NT2/D1 (cell line): Measurements from ENCODE around the gene TNN.

ENCODE experiments used
- SUZ12 ChIP-seq: IDR thresholded peaks from 2 replicates; pipeline ENCODE4 v1.6.1; 2011; ENCODE audit not compliant: insufficient read length, insufficient read depth; ENCODE audit errors: extremely low read depth
- YY1 ChIP-seq: IDR thresholded peaks from 2 replicates; pipeline ENCODE4 v1.6.1; 2011; ENCODE audit not compliant: insufficient read length, insufficient read depth

DNA sequence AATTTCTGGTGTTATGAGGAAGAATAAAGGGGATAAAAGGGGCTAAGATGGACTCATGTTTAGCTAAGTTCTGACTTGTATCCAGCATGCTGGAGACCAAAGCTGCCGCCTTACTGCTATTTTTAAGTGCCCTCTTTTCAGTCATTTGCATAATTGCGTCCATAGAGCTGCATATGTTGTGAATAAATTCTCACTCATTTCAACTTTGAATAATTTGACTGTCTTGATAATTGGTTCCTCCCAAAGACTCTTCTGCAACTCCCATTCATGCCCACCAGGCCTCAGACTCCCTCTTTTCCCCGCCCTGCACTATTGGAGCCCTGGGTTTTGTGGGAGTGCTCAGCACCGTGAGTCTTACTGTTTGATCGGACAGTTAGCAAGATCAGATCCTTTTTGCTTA is 79.9 kb downstream of the TNN start:
- TF ChIP-seq YY1 (no peak), SUZ12 (no peak)
